ENCODE data around the gene PACSIN1. TPM values are rescaled to one million over a fixed set of nuclear protein-coding genes. Genes with fewer than 3 reads are reported as not detected.

PACSIN1 gene
- total and polyA plus RNA-seq, 2 of the 4 experiments (the other 2 are of a cell fraction): 0.02 TPM; not detected in 1

DNA sequence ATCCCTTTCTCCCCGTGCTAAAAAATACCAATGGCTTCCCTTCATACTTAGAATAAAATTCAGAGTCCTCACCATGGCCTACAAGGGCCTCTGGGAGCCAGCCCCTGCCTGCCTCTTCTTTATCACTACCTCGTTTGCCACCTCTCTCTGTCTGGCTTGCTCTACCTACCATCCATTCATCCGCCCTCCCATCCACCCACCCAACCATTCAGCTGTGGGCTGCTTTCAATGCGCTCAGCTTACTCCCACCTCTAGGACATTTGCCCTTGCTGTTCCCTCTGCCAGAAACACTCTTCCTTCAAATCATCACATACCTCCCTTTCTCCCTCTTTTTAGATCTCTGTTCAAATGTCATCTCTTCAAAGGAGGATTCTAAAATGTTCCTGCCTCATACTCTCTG, 44.4 kb downstream of the PACSIN1 start:
- Histone ChIP-seq H2AFZ (replicated peaks; ENCODE audit: low read length, poor library complexity) (no peak overlapping the region), H4K5ac (ENCODE audit: low read depth, low read length) (no peak overlapping the region), H3K27me3 (ENCODE audit: control insufficient read depth, insufficient read depth, low read length) (peaks cover 33% of the 10 kb centered on the region), H3K4me1 (ENCODE audit: control insufficient read depth, insufficient read depth, low read length) (peaks cover 1% of the 10 kb centered on the region; the same call in 1 of the 2 replicates), H3K18ac (ENCODE audit: low read depth, low read length) (no peak overlapping the region), H3K9me1 (ENCODE audit: insufficient read depth, low read length) (no peaks in the 10 kb centered on the region), H3K14ac (replicated peaks; ENCODE audit: low read depth, low read length) (no peak overlapping the region), H3K27ac (ENCODE audit: insufficient read depth, low read length) (no peak overlapping the region), H3K9me3 (ENCODE audit: control insufficient read depth, insufficient read depth, low read length) (0 out of 2 replicates have a peak, but pooled peaks cover 3% of the 10 kb centered on the region), H4K20me1 (ENCODE audit: insufficient read depth, low read length) (no peaks in the 10 kb centered on the region), H4K91ac (ENCODE audit: insufficient read depth, low read depth, low read length) (no peak overlapping the region), H3K56ac (ENCODE audit: extremely low read depth, insufficient read depth, low read length) (no peak overlapping the region), H2BK120ac (ENCODE audit: low read depth, low read length) (no peak overlapping the region), H2BK20ac (ENCODE audit: low read depth, low read length) (no peak overlapping the region), H2AK9ac (replicated peaks; ENCODE audit: low read depth, low read length, poor library complexity) (no peak overlapping the region), H3K4me3 (ENCODE audit: insufficient read depth, low read depth, low read length) (no peak overlapping the region), H2BK5ac (ENCODE audit: low read depth, low read length, poor library complexity, severe bottlenecking) (no peak overlapping the region), H3K4me2 (ENCODE audit: low read depth, low read length) (no peak overlapping the region), H3K23ac (ENCODE audit: low read depth, low read length) (no peak overlapping the region), H2BK15ac (ENCODE audit: low read depth, low read length) (no peak overlapping the region), H3K4ac (ENCODE audit: low read depth, low read length) (no peak overlapping the region), H3K36me3 (ENCODE audit: control insufficient read depth, insufficient read depth, low read length) (no peaks in the 10 kb centered on the region), H3K9ac (ENCODE audit: low read depth, low read length) (no peak overlapping the region), H4K8ac (ENCODE audit: low read depth in 2 of 2, low read length in 2 of 2) (no peak overlapping the region), H2AK5ac (ENCODE audit: low read depth, low read length) (no peak overlapping the region), H3K79me1 (ENCODE audit: low read depth in 1 of 2, low read length in 2 of 2) (no peaks in the 10 kb centered on the region)
- intact Hi-C loops (cut with micrococcal nuclease) (no loop called here), dilution Hi-C loops (cut with HindIII; ENCODE audit: low sequenced_read_pairs, unreplicated experiment) (no loop called here), in situ Hi-C loops (cut with MboI; ENCODE audit: low sequenced_read_pairs) (no loop called here)
- ChIA-PET CTCF (no interaction called here), POLR2A (ENCODE audit: unreplicated experiment) (no interaction called here)
- ATAC-seq (ENCODE audit: low read depth): no peak
- 69% methylated on average over 4 of the region's 4 CpGs; no CpG with 5 or more reads in 1 of the 2 experiments for WGBS, 2 experiments (ENCODE audit: extremely low coverage in 2 of 2, insufficient read length in 1 of 2)
- no peak for TF ChIP-seq POLR2A (IDR thresholded peaks at IDR 0.05; ENCODE audit: low read depth, low read length)
- no TSS peak for BruUV-seq (replicated peaks)
- no peak for DNase-seq
